KMS-11 (cell line): ENCODE results near the gene APOA4.

ENCODE experiments used
- H2AFZ ChIP-seq: fragments of 200-600 bp; sonication (generic); 2 replicates; pipeline ENCODE4 v1.6.1; 2016; ENCODE audit warnings: antibody characterized with exemption, mixed run types, low read depth
- H3K27ac ChIP-seq: fragments of 200-600 bp; sonication (generic); 2 replicates; pipeline ENCODE4 v1.6.1; 2016; ENCODE audit warnings: mild to moderate bottlenecking, mixed run types
- H3K27me3 ChIP-seq: fragments of 200-600 bp; sonication (generic); 2 replicates; pipeline ENCODE4 v1.6.1; 2017; ENCODE audit warnings: mild to moderate bottlenecking, low read depth, mixed run types, moderate library complexity; ENCODE audit not compliant: insufficient read depth
- H3K36me3 ChIP-seq: fragments of 200-600 bp; sonication (generic); 2 replicates; pipeline ENCODE4 v1.6.1; 2017; ENCODE audit warnings: mild to moderate bottlenecking, mixed run types; ENCODE audit not compliant: insufficient read depth
- H3K4me1 ChIP-seq: fragments of 200-600 bp; sonication (generic); 2 replicates; pipeline ENCODE4 v1.6.1; 2016; ENCODE audit warnings: mild to moderate bottlenecking, low read depth, mixed run types; ENCODE audit not compliant: poor library complexity, severe bottlenecking
- H3K4me2 ChIP-seq: fragments of 200-600 bp; sonication (generic); 2 replicates; pipeline ENCODE4 v1.7.0; 2016; ENCODE audit warnings: mild to moderate bottlenecking, mixed run types
- H3K4me3 ChIP-seq: fragments of 200-600 bp; sonication (generic); IDR thresholded peaks from 2 replicates; pipeline ENCODE4 v1.6.1; 2017; ENCODE audit warnings: low read depth, low read length, mixed read lengths; ENCODE audit not compliant: insufficient read depth
- H3K79me2 ChIP-seq: fragments of 200-600 bp; sonication (generic); 2 replicates; pipeline ENCODE4 v1.6.1; 2016; ENCODE audit warnings: low read depth, mixed run types; ENCODE audit not compliant: insufficient read depth
- H3K9ac ChIP-seq: fragments of 200-600 bp; sonication (generic); 2 replicates; pipeline ENCODE4 v1.6.1; 2016; ENCODE audit warnings: mild to moderate bottlenecking, mixed run types
- H4K20me1 ChIP-seq: fragments of 200-600 bp; sonication (generic); 2 replicates; pipeline ENCODE4 v1.6.1; 2016; ENCODE audit warnings: mild to moderate bottlenecking, mixed run types; ENCODE audit not compliant: insufficient read depth
- CTCF ChIP-seq: fragments of 200-600 bp; sonication (generic); conservative IDR thresholded peaks from 2 replicates; pipeline ENCODE4 v1.6.1; 2017; ENCODE audit warnings: low read depth, mild to moderate bottlenecking, antibody characterized with exemption, low read length, moderate library complexity, mixed read lengths

The APOA4 gene

GRCh38 chr11:116777056-116777455 lies 46.0 kb downstream of the APOA4 start:
- Histone ChIP-seq H3K4me3 (no peak overlapping the region), H3K4me2 (peak overlapping the region; percentile 40), H3K9ac (no peak overlapping the region), H3K27me3 (no peaks in the 10 kb centered on the region), H4K20me1 (no peaks in the 10 kb centered on the region), H3K79me2 (0 out of 2 replicates have a peak, but pooled peaks cover 4% of the 10 kb centered on the region), H3K27ac (peak overlapping the region; percentile 57; the same call in 1 of the 2 replicates), H3K4me1 (peaks cover 50% of the 10 kb centered on the region), H3K36me3 (no peaks in the 10 kb centered on the region), H2AFZ (no peak overlapping the region)
- no peak for TF ChIP-seq CTCF

DNA sequence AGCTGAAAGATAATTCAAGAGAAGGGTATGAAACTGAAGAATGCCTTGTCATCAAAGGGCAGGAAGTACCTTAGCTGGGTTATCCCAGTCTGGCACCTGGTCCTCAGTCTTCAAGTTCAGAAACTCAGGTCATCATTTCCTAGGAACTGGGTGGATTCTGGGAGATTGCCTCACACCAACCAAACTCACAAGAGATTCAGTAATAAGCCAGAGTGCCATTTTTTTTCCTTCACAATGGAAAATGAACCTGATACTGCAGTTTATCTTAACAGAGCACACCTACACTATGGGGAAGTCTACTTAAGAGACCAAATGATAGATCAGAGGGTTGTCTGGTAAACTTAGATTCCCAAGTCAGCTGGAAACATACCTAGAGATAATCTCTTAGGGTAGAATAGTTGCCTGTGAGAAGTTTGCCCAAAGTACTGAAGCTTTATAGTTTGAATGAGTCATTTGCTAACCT lies 46.6 kb downstream of the APOA4 start:
- no peaks in the 10 kb centered on the region for H3K36me3 ChIP-seq

DNA sequence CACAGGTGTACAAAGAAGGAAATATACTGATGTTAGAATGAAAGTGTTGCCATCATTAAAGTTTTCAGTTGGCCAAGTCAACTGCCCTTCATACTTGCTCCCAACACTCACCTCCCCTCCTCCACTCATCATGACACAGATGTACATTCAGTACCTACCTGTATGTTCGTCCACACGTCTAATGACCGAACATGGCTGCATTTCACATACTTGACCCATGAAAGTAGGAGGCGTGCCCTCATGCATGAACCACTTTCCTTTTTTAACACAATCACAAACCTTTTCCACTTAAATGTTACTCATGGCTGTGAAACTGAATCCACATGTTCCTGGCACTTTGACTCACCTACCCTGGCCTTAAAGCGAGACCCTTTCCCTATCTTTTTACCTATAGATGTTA lies 47.1 kb downstream of the APOA4 start:
- Histone ChIP-seq H3K4me2 (peak overlapping the region; percentile 40; the same call in 1 of the 2 replicates), H3K27me3 (no peaks in the 10 kb centered on the region), H2AFZ (no peak overlapping the region), H3K27ac (peak overlapping the region; percentile 57; the same call in 1 of the 2 replicates), H3K4me1 (peaks cover 56% of the 10 kb centered on the region), H3K79me2 (peaks cover 15% of the 10 kb centered on the region; the same call in 1 of the 2 replicates), H3K4me3 (no peak overlapping the region), H4K20me1 (no peaks in the 10 kb centered on the region), H3K36me3 (no peaks in the 10 kb centered on the region), H3K9ac (no peak overlapping the region)
- no peak for TF ChIP-seq CTCF

More for the DNA sequence above, 46.6 kb downstream of the APOA4 start:
- no peaks in the 10 kb centered on the region for H3K27me3 ChIP-seq
- H3K4me2 ChIP-seq = peak overlapping the region; percentile 40
- H4K20me1 ChIP-seq = no peaks in the 10 kb centered on the region
- H3K4me1 ChIP-seq = peaks cover 54% of the 10 kb centered on the region
- H3K79me2 ChIP-seq = peaks cover 9% of the 10 kb centered on the region; the same call in 1 of the 2 replicates
- no peak for TF ChIP-seq CTCF
- peak overlapping the region; percentile 57 for H3K27ac ChIP-seq
- no peak overlapping the region for H2AFZ ChIP-seq
- no peak overlapping the region for H3K9ac ChIP-seq
- no peak overlapping the region for H3K4me3 ChIP-seq

- no peaks in the 10 kb centered on the region for H4K20me1 ChIP-seq
- H3K27ac ChIP-seq = no peak overlapping the region
- no peaks in the 10 kb centered on the region for H3K27me3 ChIP-seq
- no peak overlapping the region for H3K4me2 ChIP-seq
- H3K9ac ChIP-seq = no peak overlapping the region
- H3K4me1 ChIP-seq = peaks cover 58% of the 10 kb centered on the region
- H3K36me3 ChIP-seq = no peaks in the 10 kb centered on the region
- no peak overlapping the region for H2AFZ ChIP-seq
- no peak for TF ChIP-seq CTCF
- peaks cover 19% of the 10 kb centered on the region; the same call in 1 of the 2 replicates for H3K79me2 ChIP-seq
- H3K4me3 ChIP-seq = no peak overlapping the region
Observed at GRCh38 chr11:116774661-116775060, 48.4 kb downstream of the APOA4 start.
